ENCODE measurements around the gene IGSF11.

DNA sequence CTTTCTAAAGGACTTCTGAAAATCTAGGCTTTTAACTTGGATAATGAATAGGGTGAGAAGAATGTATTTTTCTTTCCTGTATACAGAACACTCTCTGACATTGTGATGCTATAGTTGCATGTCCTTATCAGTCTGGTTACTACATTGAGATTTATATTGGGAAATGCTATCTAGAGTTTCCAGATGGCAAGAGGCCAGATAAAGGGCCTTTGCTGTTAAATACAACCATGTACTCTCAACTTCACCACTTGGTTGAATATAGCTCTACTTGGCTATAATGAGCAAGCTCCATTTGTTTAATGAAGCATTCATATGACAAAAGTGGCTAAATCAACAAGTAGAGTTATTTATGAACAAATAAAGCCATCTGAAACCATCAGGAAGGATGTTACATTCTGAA is 91.0 kb downstream of the IGSF11 start:
- no peak for TF ChIP-seq POLR2AphosphoS5 (IDR thresholded peaks at IDR 0.05; ENCODE audit: borderline replicate concordance, low read depth, low read length)
- TF ChIP-seq EZH2 (IDR thresholded peaks at IDR 0.05) = no peak
- no peak for TF ChIP-seq FOXP2 (optimal IDR thresholded peaks at IDR 0.05; ENCODE audit: control extremely low read depth, extremely low read length, insufficient read depth)

All from SK-N-MC (cell line).